Raji (cell line): Measurements from ENCODE around the gene HOXC13.

ENCODE experiments used
- POLR2A ChIP-seq: IDR thresholded peaks from 2 replicates; pipeline ENCODE4 v1.6.1; 2011; ENCODE audit warnings: low read depth, low read length, control low read depth; ENCODE audit not compliant: insufficient read depth

The HOXC13 gene

DNA sequence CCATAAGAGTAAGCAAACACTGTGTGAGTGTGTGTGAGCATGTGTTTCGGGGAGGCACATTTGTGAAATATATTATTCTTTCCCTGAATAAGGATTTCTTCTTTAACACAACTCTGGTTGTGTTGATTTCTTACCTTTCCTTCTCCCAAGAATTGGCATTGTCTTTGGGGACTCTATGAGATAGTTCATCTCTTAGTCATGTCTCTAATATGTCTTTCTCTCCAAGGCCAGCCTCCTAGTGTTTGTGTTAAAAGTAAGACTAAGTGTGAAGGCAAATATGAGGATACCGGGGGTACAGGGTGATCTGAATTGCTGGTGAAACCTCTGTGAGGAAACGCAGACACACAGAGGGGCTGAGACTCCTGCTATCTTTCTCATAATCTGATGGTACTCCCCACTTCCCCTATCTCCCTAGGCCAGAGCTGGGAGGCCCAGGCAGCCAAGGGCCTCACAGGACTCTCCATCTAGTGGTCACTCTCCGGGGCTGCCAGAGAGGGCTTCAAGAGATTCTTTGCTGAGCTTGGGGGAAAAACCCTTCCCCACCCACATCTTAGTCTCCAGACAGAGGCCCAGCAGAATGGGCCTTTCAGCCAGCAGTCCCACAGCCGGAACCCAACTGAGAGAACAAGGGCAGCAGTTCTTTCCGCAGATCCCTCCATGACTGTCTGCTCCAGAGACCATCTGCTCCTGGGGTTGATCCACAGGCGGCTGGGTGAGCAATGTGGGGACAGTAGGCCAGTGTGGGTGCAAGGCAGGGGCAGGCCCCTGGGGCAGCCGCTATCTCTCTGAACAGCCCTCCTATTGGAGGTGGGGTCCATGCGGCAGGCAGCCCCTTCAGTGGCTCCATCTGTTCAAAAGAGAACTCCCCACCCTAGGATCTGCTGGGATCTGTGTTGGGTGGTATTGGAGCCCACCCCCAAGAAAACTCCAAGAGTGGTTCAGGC lies 10.3 kb downstream of the HOXC13 start:
- no peak for TF ChIP-seq POLR2A

DNA sequence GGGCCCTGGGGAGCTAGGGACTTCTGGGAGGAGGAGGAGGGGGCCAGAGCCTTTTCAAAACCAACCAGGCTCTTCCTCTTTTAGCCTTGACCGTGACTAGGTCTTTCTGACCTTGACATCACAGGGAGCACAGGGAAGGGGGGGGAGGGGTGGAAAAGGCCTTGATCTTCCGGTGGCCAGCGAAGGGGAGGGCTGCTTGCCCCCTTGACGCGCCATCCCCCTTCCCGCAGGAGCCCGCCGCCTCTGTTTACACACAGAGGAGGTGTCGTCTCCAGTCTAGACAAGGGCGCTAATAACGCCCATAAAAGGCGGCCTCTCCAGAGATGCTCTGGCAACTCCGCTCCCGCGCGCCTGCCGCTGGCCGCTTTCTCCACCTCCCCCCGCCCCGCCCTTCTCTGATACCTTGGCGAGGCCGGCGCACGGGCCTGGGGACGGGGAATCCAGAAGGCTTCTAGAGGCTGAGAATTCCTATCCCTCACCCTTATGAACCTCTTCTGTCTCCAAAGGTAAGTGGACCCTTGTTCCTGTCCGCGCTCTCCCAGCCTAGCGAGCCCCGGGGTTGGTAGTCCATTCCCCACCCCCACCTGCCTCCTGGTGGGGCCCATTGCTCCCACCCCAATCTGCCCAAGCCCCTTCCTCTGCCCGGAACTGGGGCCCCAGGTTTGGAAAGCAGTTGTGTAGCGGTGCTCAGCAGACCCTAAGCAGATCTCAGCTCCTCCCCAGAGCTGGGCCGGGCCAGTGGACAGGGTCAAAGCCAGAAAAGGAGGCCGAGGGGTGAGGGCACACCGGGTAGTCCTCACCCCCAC lies 11.2 kb downstream of the HOXC13 start:
- no peak for TF ChIP-seq POLR2A

DNA sequence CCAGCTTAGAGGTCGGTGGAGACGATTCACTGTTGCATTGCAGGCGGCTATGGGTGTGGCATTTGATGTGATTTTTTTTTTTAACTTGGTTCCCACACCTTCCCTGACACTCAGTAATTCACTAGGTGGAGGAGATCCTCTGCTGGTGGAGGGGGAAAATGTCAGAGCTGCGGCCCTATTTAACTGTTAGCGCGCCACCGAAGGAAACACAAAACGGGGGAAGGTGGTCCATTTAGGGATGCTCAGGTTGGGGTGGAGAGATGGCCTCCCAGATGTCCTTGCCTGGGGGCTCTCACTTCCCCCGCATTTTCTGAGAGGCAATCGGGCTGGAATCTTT lies 11.8 kb downstream of the HOXC13 start:
- no peak for TF ChIP-seq POLR2A

DNA sequence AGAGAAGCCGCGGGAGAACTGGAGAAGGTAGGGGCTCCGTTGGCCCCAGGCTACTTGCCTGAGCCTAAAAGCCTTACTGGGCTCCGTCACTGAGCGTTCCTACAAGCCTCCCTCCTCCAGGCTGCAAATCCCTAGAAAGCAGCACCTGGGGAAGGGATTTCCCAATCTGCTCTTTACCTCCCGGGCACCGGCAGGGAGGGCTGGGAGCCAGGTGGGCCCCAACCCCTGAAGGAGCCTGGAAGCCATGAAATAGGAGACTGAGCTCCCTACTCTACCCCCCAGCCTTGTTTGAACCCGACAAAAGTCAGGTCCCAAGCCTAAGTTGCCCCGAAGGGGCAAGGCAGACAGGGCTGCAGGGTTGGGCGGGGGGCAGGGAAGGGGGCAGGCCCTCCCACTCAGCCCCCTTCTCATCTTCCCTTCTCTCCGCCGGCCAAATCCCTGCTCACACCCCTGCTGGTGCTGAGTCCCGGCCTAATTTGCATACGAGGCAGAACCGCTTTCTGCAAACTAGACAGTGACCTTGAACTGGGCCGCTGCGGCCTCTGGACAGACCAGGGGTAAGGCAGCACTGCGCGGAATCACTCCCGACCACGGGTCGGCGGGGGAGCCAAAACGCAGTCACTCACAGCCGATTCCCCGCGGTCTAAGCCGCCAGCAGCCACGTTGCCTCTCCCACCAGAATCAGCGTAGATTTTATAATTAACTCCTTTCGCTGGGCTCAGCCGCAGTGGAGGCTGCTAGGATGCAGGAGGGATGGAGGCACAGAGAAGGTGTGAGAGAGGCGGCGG lies 12.4 kb downstream of the HOXC13 start:
- TF ChIP-seq POLR2A, result no peak

DNA sequence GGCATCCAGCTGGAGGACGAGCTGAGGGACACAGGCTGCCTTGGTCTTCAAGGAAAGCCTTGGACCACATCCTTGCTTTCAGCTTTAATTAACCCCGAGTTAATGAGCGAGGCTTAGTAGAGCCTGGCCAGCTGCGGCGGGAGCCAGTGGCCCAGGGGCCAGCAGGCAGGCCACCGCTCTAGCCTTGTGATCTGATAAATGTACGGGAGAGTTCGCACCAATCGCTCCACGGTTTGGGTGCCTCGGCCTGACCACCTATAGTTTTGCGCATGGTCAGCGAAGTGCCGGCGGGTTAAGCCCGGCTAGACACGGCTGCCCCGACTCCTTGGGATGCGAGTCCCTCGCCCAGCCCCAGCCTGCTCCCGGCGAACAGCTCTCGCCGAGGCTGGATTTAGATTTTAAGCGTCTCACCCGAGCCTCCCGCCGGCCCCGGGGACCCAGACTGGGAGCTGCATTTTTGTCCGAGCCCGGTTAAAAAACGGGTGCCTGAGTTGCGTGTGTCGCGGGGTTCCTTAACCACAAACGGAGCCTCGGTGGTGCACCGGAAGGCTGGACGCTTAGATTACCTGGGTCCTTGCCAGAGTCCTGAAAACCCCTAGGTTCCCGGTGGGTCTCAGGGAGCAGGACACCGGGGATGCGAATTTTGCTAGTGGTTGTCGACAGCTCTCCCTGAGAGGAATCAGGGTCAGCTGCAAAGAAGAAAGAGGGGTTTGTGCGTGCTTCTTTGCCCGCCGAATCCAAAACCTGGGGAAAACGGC lies 13.1 kb downstream of the HOXC13 start:
- no peak for TF ChIP-seq POLR2A

DNA sequence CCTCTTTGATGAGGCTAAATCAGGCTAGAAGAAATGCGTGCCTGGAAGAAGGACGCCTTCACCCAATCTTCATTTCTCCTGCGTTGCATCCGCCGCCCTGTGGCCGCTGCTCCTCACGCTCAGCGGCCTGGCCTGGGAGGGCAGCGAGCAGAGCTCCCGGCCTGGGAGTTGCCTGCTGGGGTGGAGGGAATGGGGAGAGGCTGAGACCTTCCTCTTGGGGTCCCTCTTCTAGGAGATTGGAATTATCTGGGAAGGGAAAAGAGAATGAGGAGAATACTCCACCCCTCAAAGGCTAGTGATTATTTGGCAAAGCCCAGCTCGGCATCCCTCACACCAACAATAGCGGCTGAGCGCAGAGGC lies 13.7 kb downstream of the HOXC13 start:
- TF ChIP-seq POLR2A, result no peak

DNA sequence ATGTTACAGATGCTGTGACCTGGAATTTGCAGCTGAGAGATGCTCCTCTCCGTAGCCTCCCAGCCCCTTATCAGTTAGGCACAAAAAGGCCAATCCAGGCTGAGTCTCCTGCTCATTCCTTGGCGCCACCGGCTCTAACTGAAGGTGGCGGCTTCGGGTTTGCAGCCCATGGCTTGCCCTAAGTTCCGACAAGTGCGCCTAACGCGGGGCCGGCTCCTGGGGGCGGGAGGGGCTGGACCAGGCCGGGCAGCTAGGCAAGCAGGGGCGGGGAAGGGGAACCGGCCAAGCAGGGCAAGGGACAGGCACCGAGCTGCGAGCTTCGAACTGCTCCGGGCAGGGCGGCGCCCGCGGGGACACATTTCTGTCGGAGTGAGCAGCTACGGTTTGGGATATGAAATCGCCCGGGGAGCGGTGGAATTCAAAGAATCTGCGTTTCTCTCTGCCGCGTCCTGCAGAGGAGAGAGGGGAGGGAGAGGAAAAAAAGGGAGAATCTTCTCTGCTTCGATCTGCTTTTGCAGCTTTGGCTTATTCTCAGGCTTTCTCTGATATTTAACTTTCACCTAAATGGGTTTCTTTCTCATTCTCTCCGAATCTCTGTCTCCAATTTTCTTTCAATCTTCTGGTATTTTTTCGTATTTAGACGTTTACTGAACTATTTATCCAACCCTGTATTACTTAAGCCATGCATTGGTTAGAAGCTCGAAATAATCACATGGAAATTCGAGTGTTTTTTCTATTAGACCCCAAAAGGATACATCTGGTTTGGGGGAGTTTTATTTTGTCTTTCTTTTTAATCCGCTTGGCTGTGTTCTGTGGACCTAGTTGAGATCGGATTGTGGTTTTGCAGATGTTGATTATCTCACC lies 14.5 kb downstream of the HOXC13 start:
- TF ChIP-seq POLR2A, result no peak

DNA sequence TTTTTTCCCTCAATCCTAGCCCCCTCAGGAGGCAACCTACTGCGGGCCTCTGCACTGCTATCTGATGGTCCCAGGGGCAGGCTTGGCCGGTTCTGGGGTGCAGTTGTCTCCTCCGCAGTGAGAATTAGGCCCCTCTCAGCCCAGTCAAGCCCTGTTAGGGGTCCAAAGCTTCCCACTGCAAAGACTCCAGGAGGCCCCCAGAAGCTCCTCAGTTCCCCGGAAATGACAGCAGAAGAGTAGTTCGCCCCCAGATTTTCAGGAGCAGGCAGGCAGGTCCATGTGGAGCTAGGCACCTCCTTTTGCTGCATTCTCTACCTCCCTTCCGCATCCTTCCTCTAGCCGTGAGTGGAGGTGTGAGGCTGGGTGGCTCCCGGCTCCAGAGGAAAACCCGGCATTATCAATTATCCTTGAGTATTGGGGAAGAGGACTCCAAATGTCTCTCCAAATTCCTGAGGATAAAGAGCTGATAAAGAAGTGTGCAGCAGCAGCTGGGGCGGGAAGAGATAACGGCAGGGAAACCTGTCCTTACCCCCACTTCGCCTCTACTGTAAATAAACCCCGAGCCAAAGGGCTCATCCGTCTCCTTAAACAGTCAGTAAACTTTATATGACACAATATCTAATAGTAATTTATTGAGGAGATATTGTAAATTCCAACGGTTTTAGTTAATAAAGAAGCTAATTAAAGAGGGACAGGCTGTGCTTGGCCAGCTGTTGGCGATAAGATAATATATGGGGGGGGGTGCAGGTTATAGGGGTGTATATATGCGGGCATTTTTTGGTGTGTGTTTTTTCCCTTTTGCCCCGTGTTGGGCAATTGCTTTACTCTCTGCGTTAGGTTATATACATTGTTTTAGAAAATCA lies 15.4 kb downstream of the HOXC13 start:
- TF ChIP-seq POLR2A, result no peak

DNA sequence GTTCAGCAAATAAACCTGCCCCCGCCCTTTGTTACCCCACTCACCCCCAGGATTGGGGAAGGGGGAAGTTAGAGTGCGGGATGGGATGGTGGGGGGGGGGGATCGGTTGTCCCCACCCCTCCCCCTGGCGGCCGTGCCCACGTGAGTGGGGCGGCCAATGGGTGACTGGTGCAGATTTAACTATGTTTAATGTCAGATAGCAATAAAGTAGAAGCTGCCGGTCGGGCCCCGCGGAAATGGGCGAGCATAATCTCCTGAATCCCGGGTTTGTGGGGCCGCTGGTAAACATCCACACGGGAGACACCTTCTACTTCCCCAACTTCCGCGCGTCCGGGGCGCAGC lies 16.0 kb downstream of the HOXC13 start, which contains the start of gene HOXC12:
HOXC12 (plus strand) TSS at position 210 of the 342 bp plus-strand sequence; CDS start at position 237, 27 bp downstream.
- TF ChIP-seq POLR2A, result no peak

DNA sequence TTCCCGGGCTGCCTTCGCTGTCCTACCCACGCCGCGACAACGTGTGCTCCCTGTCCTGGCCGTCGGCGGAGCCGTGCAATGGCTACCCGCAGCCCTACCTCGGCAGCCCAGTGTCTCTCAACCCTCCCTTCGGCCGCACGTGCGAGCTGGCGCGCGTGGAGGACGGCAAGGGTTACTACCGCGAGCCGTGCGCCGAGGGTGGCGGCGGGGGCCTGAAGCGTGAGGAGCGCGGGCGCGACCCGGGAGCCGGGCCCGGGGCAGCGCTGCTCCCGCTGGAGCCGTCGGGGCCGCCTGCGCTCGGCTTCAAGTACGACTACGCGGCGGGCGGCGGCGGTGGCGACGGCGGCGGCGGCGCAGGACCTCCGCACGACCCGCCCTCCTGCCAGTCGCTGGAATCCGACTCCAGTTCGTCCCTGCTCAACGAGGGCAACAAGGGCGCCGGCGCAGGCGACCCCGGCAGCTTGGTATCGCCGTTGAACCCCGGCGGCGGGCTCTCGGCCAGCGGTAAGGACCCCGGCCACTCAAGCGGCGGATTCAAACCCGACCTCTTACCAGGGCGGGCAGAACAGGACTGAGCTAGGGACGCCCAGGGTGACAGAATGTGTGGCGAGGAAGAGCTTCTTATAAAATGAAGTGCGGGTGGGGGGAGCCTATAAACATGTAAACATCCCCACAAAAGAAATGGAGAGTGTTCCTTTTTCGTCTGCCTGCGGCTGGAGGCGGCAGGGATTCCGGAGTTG lies 16.6 kb downstream of the HOXC13 start:
- no peak for TF ChIP-seq POLR2A

DNA sequence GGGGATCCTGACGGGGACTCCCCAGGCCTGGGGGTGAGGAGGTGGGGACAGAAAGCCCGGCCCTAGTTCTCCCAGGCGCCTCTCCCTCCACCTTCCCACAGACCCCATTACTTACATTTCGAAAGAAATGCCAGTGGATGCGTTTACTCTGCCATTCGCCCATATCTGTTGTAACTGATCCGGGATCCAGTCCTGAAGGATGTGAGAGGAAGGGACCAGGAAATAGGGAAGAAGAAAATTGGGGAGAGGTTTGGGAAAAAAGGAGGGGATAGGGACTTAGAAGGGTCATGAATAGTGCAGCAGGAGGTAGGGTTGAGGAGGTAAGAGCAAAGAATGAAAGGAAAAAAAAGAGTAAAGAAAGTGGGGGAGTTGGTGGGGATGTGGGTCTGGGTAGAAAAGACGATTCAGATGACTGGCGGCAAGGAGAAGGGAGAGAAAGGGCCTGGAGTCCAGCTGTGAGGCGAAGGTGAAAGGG lies 17.2 kb downstream of the HOXC13 start:
- no peak for TF ChIP-seq POLR2A

DNA sequence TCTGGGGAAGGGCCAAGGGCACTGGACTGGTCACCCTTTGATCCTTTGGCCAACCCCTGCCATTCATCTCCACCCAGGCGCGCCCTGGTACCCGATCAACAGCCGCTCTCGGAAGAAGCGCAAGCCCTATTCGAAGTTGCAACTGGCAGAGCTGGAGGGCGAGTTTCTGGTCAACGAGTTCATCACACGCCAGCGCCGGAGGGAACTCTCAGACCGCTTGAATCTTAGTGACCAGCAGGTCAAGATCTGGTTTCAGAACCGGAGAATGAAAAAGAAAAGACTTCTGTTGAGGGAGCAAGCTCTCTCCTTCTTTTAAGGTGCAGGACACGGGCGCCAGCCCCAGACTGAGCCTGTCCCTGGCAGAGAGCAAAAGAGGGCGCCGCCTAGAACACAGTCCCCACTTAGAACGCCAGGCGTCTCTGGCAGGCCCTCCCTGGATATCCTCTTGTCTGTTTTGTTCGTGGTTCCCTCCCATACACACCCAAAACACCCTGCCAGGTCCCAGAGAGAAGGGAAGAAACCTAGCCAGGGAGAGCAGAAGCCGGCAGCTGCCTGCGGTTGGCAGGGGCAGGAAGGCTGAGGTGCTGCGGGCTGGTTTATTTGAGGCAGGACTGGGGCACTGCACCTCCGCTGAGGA lies 17.7 kb downstream of the HOXC13 start:
- TF ChIP-seq POLR2A, result no peak
